Activated CD4-positive, alpha-beta T cell treated with anti-CD3 and anti-CD28 coated beads, Interleukin-2, amount 10 ng/mL, durations not matched to agents 24 days and 14 days (primary cell): ENCODE data around the gene KANK4. TPM values are rescaled to one million over a fixed set of nuclear protein-coding genes. Genes with fewer than 3 reads are reported as not detected.

Experiments
- DNase-seq: peaks from one replicate; pipeline ENCODE4 v3.0.0; 2022
- H3K27ac Mint-ChIP-seq: one replicate; pipeline ENCODE4 v1.8.0; 2022; ENCODE audit warnings: mild to moderate bottlenecking, mixed read lengths
- H3K27me3 Mint-ChIP-seq: one replicate; pipeline ENCODE4 v1.8.0; 2022; ENCODE audit warnings: mixed read lengths
- H3K36me3 Mint-ChIP-seq: one replicate; pipeline ENCODE4 v1.8.0; 2022; ENCODE audit warnings: low read depth, mild to moderate bottlenecking, mixed read lengths
- H3K4me1 Mint-ChIP-seq: one replicate; pipeline ENCODE4 v1.8.0; 2021; ENCODE audit warnings: mixed read lengths
- H3K4me3 Mint-ChIP-seq: one replicate; pipeline ENCODE4 v1.8.0; 2022; ENCODE audit warnings: mild to moderate bottlenecking, moderate library complexity, mixed read lengths
- H3K9me3 Mint-ChIP-seq: one replicate; pipeline ENCODE4 v1.8.0; 2021; ENCODE audit warnings: mixed read lengths
- intact Hi-C: fragments of 100-400 bp; cut with micrococcal nuclease; formaldehyde crosslinking; loops from one replicate; pipeline ENCODE4 v1.15.1; 2023
- total RNA-seq: library from RNA; stranded (reverse); gene quantifications from 2 replicates; pipeline ENCODE4 v1.2.3, GENCODE V29; 2022

KANK4 gene
- total RNA-seq = not detected in 2 replicates

DNA sequence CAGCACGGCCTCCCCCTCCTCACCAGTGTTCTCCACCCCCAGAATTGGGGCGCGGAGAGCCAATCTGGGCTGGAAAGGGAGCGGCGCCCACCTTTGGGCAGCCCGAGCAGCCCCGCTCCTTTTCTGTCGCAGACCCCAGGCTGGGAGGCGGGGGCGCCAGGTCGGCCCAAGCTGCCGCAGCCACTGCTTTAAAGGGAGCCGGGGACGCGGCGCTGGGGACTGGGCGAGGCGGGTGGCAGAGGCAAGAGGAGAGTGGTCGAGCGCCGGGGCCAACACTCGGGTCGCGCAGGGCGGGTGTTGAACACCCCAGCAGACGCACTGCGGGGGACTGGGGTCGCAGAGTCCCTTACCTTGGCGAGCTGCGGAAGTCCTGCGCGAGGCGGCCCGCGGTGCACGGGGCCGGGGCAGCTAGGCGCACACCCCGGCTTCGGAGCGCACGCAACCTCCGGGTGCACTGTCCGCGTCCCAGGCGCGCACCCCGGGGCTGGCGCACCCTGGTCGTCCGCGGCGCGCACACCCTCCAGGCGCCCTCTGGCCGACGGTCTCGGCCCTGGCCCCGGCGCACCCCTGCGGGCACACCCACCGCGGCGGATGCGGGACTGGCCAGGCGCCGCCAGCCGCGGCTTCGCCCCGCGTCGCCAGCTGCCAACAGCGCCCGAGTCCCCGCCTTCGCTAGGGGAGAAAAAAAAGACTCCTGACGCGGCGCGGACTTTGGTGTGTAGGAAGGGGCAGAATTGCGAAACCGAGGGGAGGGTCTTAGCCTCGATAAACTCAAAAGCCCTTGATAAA, at the start of gene KANK4:
Gene KANK4 (minus strand): TSS at position 679 of the 789 bp plus-strand sequence. CDS start 37,870 bp downstream, outside the sequence.
- no peak within 1 kb of the TSS for H3K4me3 Mint-ChIP-seq
- no peaks in the 10 kb centered on the region for H3K9me3 Mint-ChIP-seq
- no peaks in the 10 kb centered on the region for H3K36me3 Mint-ChIP-seq
- no peaks in the 10 kb centered on the region for H3K4me1 Mint-ChIP-seq
- peaks cover 35% of the 10 kb centered on the region for H3K27me3 Mint-ChIP-seq
- intact Hi-C loops = no loop called here
- H3K27ac Mint-ChIP-seq = no peak within 1 kb of the TSS
- DNase-seq = no peak

DNA sequence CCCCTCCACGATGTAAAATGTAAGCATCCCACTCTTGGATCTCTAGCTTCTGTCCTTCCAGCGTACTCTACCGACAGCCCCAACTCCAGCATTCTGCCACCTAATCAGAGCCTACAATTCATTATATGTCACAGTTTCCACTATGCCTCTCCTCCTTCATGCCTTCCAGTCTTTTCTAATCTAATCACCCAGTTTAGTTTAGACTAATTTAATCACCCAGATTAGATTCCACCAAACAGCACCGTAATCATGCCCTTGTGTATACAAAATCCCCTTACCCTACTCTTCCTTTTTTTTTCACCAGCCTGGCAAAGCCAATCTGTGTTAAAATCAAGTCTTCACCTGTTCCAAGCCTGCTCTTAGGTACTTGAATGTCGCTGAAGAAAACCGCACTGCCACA, 49.8 kb upstream of the KANK4 start:
- intact Hi-C loops = no loop called here
- no peak for DNase-seq
- no peak overlapping the region for H3K4me3 Mint-ChIP-seq
- H3K27me3 Mint-ChIP-seq = peaks cover 7% of the 10 kb centered on the region
- H3K27ac Mint-ChIP-seq = no peak overlapping the region
- no peaks in the 10 kb centered on the region for H3K36me3 Mint-ChIP-seq
- H3K9me3 Mint-ChIP-seq = no peaks in the 10 kb centered on the region
- no peaks in the 10 kb centered on the region for H3K4me1 Mint-ChIP-seq

DNA sequence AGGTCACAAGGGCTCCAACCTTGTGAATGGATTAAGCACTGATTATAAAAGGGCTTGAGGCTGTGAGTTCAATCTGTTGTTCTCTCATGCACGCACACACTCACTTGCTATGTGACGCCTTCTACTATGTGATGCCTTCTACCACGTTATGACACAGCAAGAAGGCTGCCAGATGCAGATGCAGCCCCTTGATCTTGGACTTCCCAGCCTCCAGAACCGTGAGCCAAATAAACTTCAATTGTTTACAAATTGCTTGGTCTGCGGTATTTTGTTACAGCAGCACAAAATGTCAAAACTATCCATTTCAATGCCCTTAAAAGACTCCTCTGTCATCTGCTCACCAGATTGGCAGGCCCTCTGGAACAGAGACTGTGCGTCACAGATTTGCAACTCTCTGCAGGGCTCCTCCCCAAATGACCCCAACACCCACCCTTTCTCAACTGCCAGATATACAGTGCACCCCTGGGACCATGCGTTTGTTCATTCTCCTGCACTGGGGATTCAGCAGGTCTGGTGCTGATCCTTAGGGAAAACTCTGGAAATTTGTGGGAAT, 47.8 kb upstream of the KANK4 start:
- H3K4me3 Mint-ChIP-seq = no peak overlapping the region
- no peaks in the 10 kb centered on the region for H3K9me3 Mint-ChIP-seq
- intact Hi-C loops = no loop called here
- no peaks in the 10 kb centered on the region for H3K36me3 Mint-ChIP-seq
- no peak overlapping the region for H3K27ac Mint-ChIP-seq
- peaks cover 7% of the 10 kb centered on the region for H3K27me3 Mint-ChIP-seq
- H3K4me1 Mint-ChIP-seq = no peaks in the 10 kb centered on the region
- no peak for DNase-seq

- H3K36me3 Mint-ChIP-seq = no peaks in the 10 kb centered on the region
- H3K27me3 Mint-ChIP-seq = peaks cover 7% of the 10 kb centered on the region
- H3K9me3 Mint-ChIP-seq = no peaks in the 10 kb centered on the region
- no peak overlapping the region for H3K27ac Mint-ChIP-seq
- no peak overlapping the region for H3K4me3 Mint-ChIP-seq
- intact Hi-C loops = no loop called here
- no peak for DNase-seq
- H3K4me1 Mint-ChIP-seq = no peaks in the 10 kb centered on the region
These were observed 45.5 kb upstream of the KANK4 start for GRCh38 chr1:62364721-62365120.

DNA sequence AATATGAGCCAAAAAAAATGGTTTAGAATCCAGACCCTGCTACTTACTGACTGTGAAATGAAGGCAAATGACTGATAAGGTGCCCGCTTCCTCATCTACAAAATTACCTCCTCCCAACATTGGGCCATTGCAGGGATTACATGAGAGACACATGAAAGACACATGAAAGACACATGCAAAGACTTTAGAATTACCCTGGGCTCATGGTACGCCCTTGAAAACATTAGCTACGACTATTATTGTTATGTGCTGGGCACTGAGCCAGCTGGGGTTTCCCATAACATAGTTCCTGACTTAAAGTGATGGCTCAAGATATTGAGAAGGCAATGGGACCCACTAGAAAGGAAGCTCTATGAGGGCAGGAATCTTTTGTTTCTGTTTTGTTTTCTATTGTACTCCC, 43.7 kb upstream of the KANK4 start:
- H3K36me3 Mint-ChIP-seq = no peaks in the 10 kb centered on the region

GRCh38 chr1:62362061-62362917, 43.1 kb upstream of the KANK4 start:
- intact Hi-C loops = no loop called here
- H3K27me3 Mint-ChIP-seq = no peaks in the 10 kb centered on the region
- no peaks in the 10 kb centered on the region for H3K36me3 Mint-ChIP-seq
- H3K4me1 Mint-ChIP-seq = no peaks in the 10 kb centered on the region
- no peak for DNase-seq
- H3K27ac Mint-ChIP-seq = no peak overlapping the region
- H3K9me3 Mint-ChIP-seq = no peaks in the 10 kb centered on the region
- no peak overlapping the region for H3K4me3 Mint-ChIP-seq

More for the DNA sequence above, 43.7 kb upstream of the KANK4 start:
- H3K4me1 Mint-ChIP-seq = no peaks in the 10 kb centered on the region
- DNase-seq = no peak
- intact Hi-C loops = no loop called here
- H3K9me3 Mint-ChIP-seq = no peaks in the 10 kb centered on the region
- no peak overlapping the region for H3K27ac Mint-ChIP-seq
- no peaks in the 10 kb centered on the region for H3K27me3 Mint-ChIP-seq
- H3K4me3 Mint-ChIP-seq = no peak overlapping the region

GRCh38 chr1:62361431-62361830, 42.2 kb upstream of the KANK4 start:
- H3K27me3 Mint-ChIP-seq = no peaks in the 10 kb centered on the region
- H3K9me3 Mint-ChIP-seq = no peaks in the 10 kb centered on the region
- no peak overlapping the region for H3K27ac Mint-ChIP-seq
- no peak overlapping the region for H3K4me3 Mint-ChIP-seq
- no peaks in the 10 kb centered on the region for H3K36me3 Mint-ChIP-seq
- H3K4me1 Mint-ChIP-seq = no peaks in the 10 kb centered on the region
- intact Hi-C loops = no loop called here
- DNase-seq = no peak

GRCh38 chr1:62358665-62359373, 39.6 kb upstream of the KANK4 start:
- Mint-ChIP-seq H3K4me1 (no peaks in the 10 kb centered on the region), H3K36me3 (no peaks in the 10 kb centered on the region), H3K9me3 (no peaks in the 10 kb centered on the region), H3K27ac (no peak overlapping the region), H3K4me3 (no peak overlapping the region), H3K27me3 (no peaks in the 10 kb centered on the region)
- DNase-seq = no peak
- intact Hi-C loops = no loop called here

DNA sequence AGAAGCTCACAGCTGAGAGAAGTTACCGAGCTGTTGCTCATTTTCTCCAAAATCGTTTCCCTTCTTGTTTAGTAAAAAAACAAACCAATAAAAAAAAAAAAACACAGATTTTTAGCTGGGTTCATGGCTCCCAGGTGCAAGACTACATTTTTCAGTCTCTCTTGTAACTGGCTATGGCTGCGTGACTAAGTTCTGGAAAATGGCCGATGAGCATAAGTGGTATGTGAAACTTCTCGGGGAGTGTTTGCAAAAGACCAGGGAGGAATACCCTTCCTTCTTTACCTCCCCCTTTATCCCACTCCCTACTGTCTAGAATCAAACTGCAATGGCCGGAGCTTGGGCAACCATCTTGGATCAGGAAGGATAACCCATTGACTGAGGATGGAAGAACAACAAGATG, 38.7 kb upstream of the KANK4 start:
- Mint-ChIP-seq H3K9me3 (no peaks in the 10 kb centered on the region), H3K27ac (no peak overlapping the region), H3K36me3 (no peaks in the 10 kb centered on the region), H3K4me1 (no peaks in the 10 kb centered on the region), H3K27me3 (no peaks in the 10 kb centered on the region), H3K4me3 (no peak overlapping the region)
- DNase-seq = no peak
- intact Hi-C loops = no loop called here

GRCh38 chr1:62356257-62356835, 37.1 kb upstream of the KANK4 start:
- H3K27ac Mint-ChIP-seq = no peak overlapping the region
- H3K9me3 Mint-ChIP-seq = no peaks in the 10 kb centered on the region
- intact Hi-C loops = no loop called here
- no peaks in the 10 kb centered on the region for H3K36me3 Mint-ChIP-seq
- no peaks in the 10 kb centered on the region for H3K4me1 Mint-ChIP-seq
- H3K27me3 Mint-ChIP-seq = no peaks in the 10 kb centered on the region
- no peak overlapping the region for H3K4me3 Mint-ChIP-seq
- DNase-seq = no peak

DNA sequence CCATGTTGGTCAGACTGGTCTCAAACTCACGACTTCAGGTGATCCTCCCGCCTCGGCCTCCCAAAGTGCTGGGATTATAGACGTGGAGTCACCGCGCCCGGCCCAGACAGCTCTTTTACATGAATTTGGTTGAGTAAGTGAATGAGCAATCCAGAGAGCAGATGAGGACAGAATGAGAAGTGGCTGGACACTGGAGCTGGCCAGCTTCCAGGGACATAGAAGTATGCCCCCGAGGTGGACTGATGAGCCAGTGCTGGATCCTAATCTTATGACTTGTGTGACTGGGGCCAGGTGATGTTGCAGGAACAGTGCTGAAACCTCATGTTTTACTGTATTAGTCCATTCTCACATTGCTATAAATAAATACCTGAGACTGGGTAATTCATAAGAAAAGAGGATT, 35.9 kb upstream of the KANK4 start:
- intact Hi-C loops = no loop called here
- DNase-seq = no peak
- Mint-ChIP-seq H3K4me1 (no peaks in the 10 kb centered on the region), H3K27me3 (no peaks in the 10 kb centered on the region), H3K4me3 (no peak overlapping the region), H3K36me3 (no peaks in the 10 kb centered on the region), H3K9me3 (no peaks in the 10 kb centered on the region), H3K27ac (no peak overlapping the region)

GRCh38 chr1:62353853-62354252, 34.6 kb upstream of the KANK4 start:
- Mint-ChIP-seq H3K9me3 (no peaks in the 10 kb centered on the region), H3K27me3 (no peaks in the 10 kb centered on the region), H3K4me1 (no peaks in the 10 kb centered on the region), H3K27ac (no peak overlapping the region), H3K4me3 (no peak overlapping the region), H3K36me3 (no peaks in the 10 kb centered on the region)
- intact Hi-C loops = no loop called here
- no peak for DNase-seq

DNA sequence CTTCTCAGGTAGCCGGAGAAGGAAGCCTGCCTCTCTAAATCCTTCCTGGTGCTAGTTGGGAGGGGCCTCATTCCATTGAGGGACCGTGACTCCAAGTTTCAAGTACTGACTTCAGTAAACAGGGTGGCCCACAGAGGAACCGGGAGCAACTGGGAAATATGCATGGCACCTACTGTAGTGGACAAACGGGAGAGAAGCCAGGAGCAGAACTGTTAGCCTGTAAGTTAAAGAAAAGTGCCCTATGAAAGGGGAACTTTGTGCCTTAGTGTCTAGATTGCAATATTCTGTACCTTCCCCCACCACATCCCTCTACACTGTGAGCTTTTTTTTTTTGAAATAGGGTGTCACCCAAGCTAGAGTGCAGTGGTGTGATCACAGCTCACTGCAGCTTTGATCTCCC, 33.2 kb upstream of the KANK4 start:
- H3K4me3 Mint-ChIP-seq = no peak overlapping the region
- H3K36me3 Mint-ChIP-seq = no peaks in the 10 kb centered on the region

More for the DNA sequence above, 33.2 kb upstream of the KANK4 start:
- no peaks in the 10 kb centered on the region for H3K27me3 Mint-ChIP-seq
- DNase-seq = no peak
- intact Hi-C loops = no loop called here
- no peaks in the 10 kb centered on the region for H3K9me3 Mint-ChIP-seq
- no peak overlapping the region for H3K27ac Mint-ChIP-seq
- H3K4me1 Mint-ChIP-seq = no peaks in the 10 kb centered on the region
